VCaP (cell line): Measurements from ENCODE around the gene TMBIM1.

Source experiments
- H3K27ac ChIP-seq: fragments of 450-650 bp; 2 replicates; pipeline ENCODE4 v1.5.1; 2017
- TF ChIP-seq, protein P1 (sequence below): fragments of 450-650 bp; conservative IDR thresholded peaks from 2 replicates; pipeline ENCODE4 v1.5.1; 2017; ENCODE audit warnings: mild to moderate bottlenecking, moderate library complexity

Gene TMBIM1

DNA sequence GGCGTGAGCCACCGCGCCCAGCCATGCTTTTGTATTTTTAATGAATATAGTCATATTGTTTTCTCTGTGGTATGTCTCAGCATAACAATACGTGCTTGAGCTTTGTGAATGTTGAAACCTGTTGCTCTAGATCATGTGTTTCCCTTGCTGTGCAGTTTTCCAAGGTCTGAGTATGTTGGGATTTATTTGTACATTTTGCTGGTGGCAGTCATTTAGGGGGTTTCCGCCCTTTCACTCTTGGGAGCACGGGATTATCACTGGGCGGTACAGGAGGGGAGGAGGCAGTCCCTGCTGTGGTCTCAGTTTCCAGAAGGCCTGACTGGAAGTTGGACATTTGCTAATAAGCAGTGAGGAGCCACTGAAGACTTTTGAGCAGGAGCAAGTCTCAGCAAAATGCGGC is 39.4 kb upstream of the TMBIM1 start:
- no peak overlapping the region for H3K27ac ChIP-seq
- TF ChIP-seq, protein P1, sequence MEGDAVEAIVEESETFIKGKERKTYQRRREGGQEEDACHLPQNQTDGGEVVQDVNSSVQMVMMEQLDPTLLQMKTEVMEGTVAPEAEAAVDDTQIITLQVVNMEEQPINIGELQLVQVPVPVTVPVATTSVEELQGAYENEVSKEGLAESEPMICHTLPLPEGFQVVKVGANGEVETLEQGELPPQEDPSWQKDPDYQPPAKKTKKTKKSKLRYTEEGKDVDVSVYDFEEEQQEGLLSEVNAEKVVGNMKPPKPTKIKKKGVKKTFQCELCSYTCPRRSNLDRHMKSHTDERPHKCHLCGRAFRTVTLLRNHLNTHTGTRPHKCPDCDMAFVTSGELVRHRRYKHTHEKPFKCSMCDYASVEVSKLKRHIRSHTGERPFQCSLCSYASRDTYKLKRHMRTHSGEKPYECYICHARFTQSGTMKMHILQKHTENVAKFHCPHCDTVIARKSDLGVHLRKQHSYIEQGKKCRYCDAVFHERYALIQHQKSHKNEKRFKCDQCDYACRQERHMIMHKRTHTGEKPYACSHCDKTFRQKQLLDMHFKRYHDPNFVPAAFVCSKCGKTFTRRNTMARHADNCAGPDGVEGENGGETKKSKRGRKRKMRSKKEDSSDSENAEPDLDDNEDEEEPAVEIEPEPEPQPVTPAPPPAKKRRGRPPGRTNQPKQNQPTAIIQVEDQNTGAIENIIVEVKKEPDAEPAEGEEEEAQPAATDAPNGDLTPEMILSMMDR = no peak

DNA sequence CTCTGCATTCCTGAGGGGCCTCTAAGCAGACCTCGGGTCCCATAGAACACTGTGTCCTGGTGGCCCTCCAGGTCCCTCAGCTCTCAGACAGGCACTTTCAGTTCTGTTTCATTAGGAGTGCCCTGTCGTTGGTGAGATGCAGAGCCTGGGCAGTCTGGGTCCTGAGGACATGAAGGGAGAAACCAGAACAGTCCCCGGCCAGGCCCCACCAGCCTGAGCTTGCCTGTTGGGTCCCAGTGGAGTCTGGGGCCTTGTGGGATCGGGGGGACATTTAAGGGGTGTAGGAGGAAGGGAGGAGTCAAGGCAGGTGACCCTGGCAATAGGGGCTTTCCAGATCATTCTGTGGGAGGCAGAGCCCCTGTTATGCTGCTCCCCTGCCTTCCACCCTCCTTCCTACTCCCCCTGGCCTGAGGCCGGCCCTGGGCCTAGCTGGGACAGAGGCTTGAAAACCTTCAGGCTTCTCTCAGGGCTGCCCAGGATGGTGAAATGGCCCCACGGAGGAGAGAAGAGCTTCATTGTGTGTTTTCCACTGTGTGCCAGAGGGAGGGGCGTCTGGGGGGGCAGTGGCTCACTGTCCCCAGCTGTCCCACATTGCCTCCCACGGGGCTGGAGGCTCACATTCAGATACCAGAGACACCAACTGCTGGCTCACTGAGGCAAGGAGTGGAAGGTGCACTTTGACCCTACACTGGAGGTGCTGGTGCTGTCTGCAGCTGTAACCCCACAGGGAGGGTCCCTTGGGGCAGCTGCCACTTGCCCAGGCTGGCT is 37.7 kb upstream of the TMBIM1 start:
- H3K27ac ChIP-seq = no peak overlapping the region

DNA sequence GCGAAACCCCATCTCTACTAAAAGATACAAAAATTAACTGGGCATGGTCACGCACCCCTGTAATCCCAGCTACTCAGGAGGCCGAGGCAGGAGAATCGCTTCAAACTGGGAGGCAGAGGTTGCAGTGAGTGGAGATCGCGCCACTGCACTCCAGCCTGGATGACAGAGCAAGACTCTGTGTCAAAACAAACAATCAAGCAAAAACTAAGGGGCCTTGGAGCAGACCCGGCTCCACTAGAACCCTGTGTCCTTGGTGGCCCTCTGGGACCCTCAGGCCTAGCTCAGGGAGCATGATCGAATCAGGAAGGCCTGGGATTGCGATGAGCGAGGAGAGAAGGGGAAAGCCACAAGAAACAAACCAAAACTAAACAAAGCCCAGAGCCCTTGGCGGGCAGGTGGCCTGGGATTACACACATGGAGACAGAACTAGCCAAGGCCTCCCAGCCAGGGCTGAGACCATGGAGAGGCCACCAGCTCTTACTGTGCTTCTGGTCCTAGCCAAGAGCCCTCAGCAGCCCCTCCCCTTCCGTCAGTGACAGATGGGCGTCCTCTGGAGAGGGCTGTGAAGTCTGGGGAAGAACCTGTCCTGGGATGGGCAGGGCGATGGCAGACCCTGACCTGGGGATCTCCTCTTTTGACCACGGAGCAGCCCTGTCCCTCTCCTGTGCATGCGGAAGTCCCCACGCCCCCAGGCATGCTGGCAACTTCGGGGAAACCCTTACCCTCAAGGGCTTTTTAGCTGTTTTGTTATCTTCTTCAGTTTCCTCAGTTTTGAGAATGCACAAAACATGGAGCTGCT is 36.9 kb upstream of the TMBIM1 start:
- TF ChIP-seq, protein P1 = no peak
- no peak overlapping the region for H3K27ac ChIP-seq

More for the DNA sequence above, 37.7 kb upstream of the TMBIM1 start:
- TF ChIP-seq, protein P1 = no peak

DNA sequence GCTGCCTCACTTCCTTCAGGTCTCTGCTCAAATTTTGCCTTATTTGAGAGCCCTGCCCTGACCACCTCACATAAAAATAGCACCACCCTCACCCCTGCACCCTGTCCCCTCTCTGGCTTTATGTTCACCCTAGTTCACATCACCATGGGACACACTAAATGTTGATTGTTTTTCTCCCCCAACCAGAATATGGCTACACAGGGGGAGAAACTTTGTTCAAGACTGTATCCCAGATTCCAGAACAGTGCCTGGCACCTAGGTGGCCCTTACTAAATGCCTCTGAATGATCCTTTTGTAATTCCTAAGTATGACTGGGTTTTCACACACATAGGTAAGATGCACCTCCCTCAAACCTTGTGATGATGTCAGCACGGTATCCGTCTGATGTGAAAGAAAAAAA is 36.0 kb upstream of the TMBIM1 start:
- TF ChIP-seq, protein P1 = no peak
- no peak overlapping the region for H3K27ac ChIP-seq

DNA sequence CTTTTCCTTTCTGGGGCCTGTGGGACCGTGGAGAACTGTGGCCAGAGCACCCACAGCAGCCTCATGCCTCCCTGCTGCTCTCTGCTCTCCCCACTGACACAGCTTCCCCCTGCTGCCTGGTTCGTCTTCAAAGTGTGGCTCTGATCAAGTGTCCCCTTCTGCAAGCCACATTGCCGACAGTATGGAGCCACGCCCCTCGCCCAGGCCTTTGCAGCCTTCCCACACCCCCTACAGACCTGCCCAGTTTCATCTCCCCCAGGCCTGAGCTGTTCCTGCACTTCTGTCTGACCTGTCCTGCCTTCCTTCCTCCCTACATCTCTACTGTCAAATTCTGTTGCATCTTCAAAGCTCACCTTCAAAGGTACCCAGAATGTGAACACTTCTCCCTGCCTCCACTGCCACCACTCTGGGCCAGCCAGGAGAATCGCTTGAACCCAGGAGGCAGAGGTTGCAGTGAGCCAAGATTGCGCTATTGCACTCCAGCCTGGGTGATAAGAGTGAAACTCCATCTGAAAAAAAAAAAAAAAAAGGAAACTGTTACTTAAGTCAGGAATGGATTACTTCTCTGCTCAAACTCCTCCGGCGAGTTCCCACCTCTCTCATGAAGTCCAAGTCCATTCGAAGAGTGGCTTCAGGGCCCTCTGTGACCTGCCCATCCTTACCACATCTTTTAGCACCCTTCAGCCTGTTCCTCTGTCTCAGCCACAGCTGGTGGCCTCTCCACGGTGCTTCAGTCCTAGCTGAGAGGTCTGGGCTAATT is 35.3 kb upstream of the TMBIM1 start:
- TF ChIP-seq, protein P1 = no peak

DNA sequence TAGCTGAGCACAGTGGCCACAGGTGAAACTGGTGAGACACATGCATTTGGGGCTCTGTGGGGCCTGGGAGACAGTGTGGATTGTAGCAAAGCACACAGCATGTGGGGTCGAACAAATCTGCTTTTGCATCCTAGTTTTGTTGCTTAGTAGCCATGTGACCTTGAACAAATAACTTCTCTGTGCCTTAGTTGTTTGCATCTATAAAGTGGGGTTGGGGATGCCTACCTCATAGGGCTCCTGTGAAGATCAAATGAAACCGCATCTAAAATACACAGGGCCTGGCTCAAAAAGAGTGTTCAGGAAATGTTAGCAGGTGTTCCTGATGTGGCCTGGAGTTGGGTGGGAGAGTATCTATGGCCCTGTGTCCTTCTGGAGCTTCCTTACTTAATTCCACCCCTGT is 34.0 kb upstream of the TMBIM1 start:
- TF ChIP-seq, protein P1 = no peak
- H3K27ac ChIP-seq = no peak overlapping the region

More for the DNA sequence above, 35.3 kb upstream of the TMBIM1 start:
- H3K27ac ChIP-seq = no peak overlapping the region
